Right lobe of liver (tissue), 4 donors: ENCODE results near the gene RPE.

ENCODE experiments used
- CTCF ChIP-seq, 4 donors: fragments of 200-600 bp in 3 of 4; fragments of 450-650 bp in 1 of 4; IDR thresholded peaks; one replicate each; pipeline versions ENCODE4 v1.5.1 to v1.8.0; 2016 to 2022; ENCODE audit warnings: antibody characterized with exemption in 4 of 4, mild to moderate bottlenecking in 2 of 4
- POLR2A ChIP-seq: fragments of 450-650 bp; IDR thresholded peaks from one replicate; pipeline ENCODE4 v1.6.1; 2017; ENCODE audit warnings: antibody characterized with exemption, mild to moderate bottlenecking
- donor health status: DM: no; HTN: no; CAD: no.
- donor health status: DM: no; HTN: no; CAD: no.
- donor health status: DM: no; HTN: yes; CAD: no.

- TF ChIP-seq CTCF (IDR thresholded peaks at IDR 0.05) (no peak), POLR2A (no peak)
These were observed 33.2 kb downstream of the RPE start for GRCh38 chr2:210035679-210036078.
